Stomach (tissue), 9 donors: Measurements from ENCODE around the gene ITIH3. TPM values are rescaled to one million over a fixed set of nuclear protein-coding genes. Genes with fewer than 3 reads are reported as not detected.

ENCODE experiments used
- DNase-seq, 2 donors: peaks; one replicate each; pipeline versions ENCODE4 v3.0.0 to v3.0.0-alpha.2; 2013 to 2019
- H3K27ac ChIP-seq, 5 donors: fragments of 200-600 bp in 4 of 5; sonication (generic) in 4 of 5; one replicate each; pipeline ENCODE4 v1.5.1; 2013 to 2019; ENCODE audit warnings: mild to moderate bottlenecking in 1 of 5, moderate library complexity in 1 of 5
- H3K27me3 ChIP-seq, 3 donors: fragments of 200-600 bp; sonication (generic); one replicate each; pipeline ENCODE4 v1.5.1; 2017 to 2019; ENCODE audit warnings: mixed run types in 1 of 3
- H3K36me3 ChIP-seq, 4 donors: fragments of 200-600 bp; sonication (generic); 1 replicate in 3 of 4; 2 replicates in 1 of 4; pipeline ENCODE4 v1.5.1; 2016 to 2019
- H3K4me1 ChIP-seq, 4 donors: fragments of 200-600 bp; sonication (generic); one replicate each; pipeline ENCODE4 v1.5.1; 2016 to 2019
- H3K4me3 ChIP-seq, 4 donors: fragments of 200-600 bp; sonication (generic) in 3 of 4; one replicate each; pipeline ENCODE4 v1.5.1; 2016 to 2019; ENCODE audit warnings: mild to moderate bottlenecking in 1 of 4
- H3K9me3 ChIP-seq, 4 donors: fragments of 200-600 bp; sonication (generic); one replicate each; pipeline ENCODE4 v1.5.1; 2016 to 2019
- CTCF ChIP-seq, 7 experiments: fragments of 450-650 bp in 4 of 7; fragments of 200-600 bp in 3 of 7; sonication (generic) in 3 of 7; IDR thresholded peaks; one replicate each; pipeline ENCODE4 v1.5.1; 2016 to 2019; ENCODE audit warnings: antibody characterized with exemption in 7 of 7, control low read depth in 2 of 7, mild to moderate bottlenecking in 1 of 7
- EP300 ChIP-seq: sonication (generic); formaldehyde crosslinking; IDR thresholded peaks from one replicate; pipeline ENCODE4 v1.6.1; 2017; ENCODE audit warnings: antibody characterized with exemption
- POLR2A ChIP-seq, 4 donors: fragments of 450-650 bp; IDR thresholded peaks; one replicate each; pipeline ENCODE4 v1.6.1; 2016; ENCODE audit warnings: antibody characterized with exemption in 4 of 4, control low read depth in 2 of 4, mild to moderate bottlenecking in 1 of 4, moderate library complexity in 1 of 4
- POLR2AphosphoS5 ChIP-seq, 3 donors: sonication (generic); formaldehyde crosslinking; IDR thresholded peaks; one replicate each; pipeline ENCODE4 v1.6.1; 2016; ENCODE audit warnings: antibody characterized with exemption in 3 of 3
- WGBS, 5 donors: extraction: QIAGEN DNeasy Blood & Tissue Kit in 3 of 5; methylation state at CpG; one replicate each; pipeline versions ENCODE4 v1.1.5 to v1.1.7; 2013 to 2018; 5-methylcytosine and 5-hydroxymethylcytosine counted together
- intact Hi-C: fragments of 100-400 bp; cut with DNase I; formaldehyde crosslinking; loops from one replicate; pipeline ENCODE4 v1.15.1; 2023; ENCODE audit warnings: low total_unique reads
- polyA plus RNA-seq, 3 donors: library from polyadenylated mRNA; stranded (reverse); fragments of 200-250 nt; gene quantifications; one replicate each; pipeline ENCODE4 v1.2.3, GENCODE V29; 2013
- total RNA-seq, 5 donors: library from RNA; depleted of rRNA; stranded (reverse); fragments of >200 nt; gene quantifications; one replicate each; pipeline versions ENCODE4 v1.1.0 to v1.2.3, GENCODE V29; 2014 to 2016
- donor health status: healthy with polysubstance abuse.
- donor health status: Bipolar disorder and iron deficiency.
- donor health status: healthy.

Gene ITIH3
- total and polyA plus RNA-seq, 8 donors, result 0.19 to 210 (median 6.4) TPM; not detected in 2

GRCh38 chr3:52783211-52783555, 11.4 kb upstream of the ITIH3 start:
- intact Hi-C loops, result no loop called here
- Histone ChIP-seq H3K27ac (no peak overlapping the region), H3K27me3 (peaks cover 0 to 7% (median 0%) of the 10 kb centered on the region in 3 donors), H3K36me3 (no peaks in the 10 kb centered on the region), H3K4me3 (no peak overlapping the region), H3K4me1 (no peaks in the 10 kb centered on the region), H3K9me3 (no peaks in the 10 kb centered on the region)
- 69 to 92% (median 78%) methylated on average over 3 of the region's 3 CpGs for WGBS, 5 donors
- no peak for TF ChIP-seq CTCF (IDR thresholded peaks at IDR 0.05)
- no peak for TF ChIP-seq POLR2A (IDR thresholded peaks at IDR 0.05)
- TF ChIP-seq EP300, result no peak
- TF ChIP-seq POLR2AphosphoS5 (IDR thresholded peaks at IDR 0.05), result no peak
- no peak for DNase-seq

- Histone ChIP-seq H3K27ac (no peak overlapping the region), H3K27me3 (peaks cover 0 to 4% (median 0%) of the 10 kb centered on the region in 3 donors), H3K4me1 (no peaks in the 10 kb centered on the region), H3K36me3 (no peaks in the 10 kb centered on the region), H3K4me3 (no peak overlapping the region), H3K9me3 (no peaks in the 10 kb centered on the region)
- DNase-seq, result no peak
- WGBS, 5 donors, result 77 to 87% (median 83%) methylated on average over 12 to 18 of the region's 18 CpGs
- TF ChIP-seq EP300 (no peak), POLR2AphosphoS5 (IDR thresholded peaks at IDR 0.05) (no peak), CTCF (IDR thresholded peaks at IDR 0.05) (no peak), POLR2A (IDR thresholded peaks at IDR 0.05) (no peak)
- intact Hi-C loops, result no loop called here
These were observed 10.5 kb upstream of the ITIH3 start for GRCh38 chr3:52784021-52784621.

- Histone ChIP-seq H3K36me3 (no peaks in the 10 kb centered on the region), H3K4me1 (no peaks in the 10 kb centered on the region), H3K9me3 (no peaks in the 10 kb centered on the region), H3K27ac (no peak overlapping the region), H3K4me3 (no peak overlapping the region), H3K27me3 (no peaks in the 10 kb centered on the region)
- WGBS, 5 donors, result 77 to 88% (median 84%) methylated on average over 4 to 5 of the region's 5 CpGs
- no peak for DNase-seq
- TF ChIP-seq POLR2A (IDR thresholded peaks at IDR 0.05), result no peak
- TF ChIP-seq POLR2AphosphoS5 (IDR thresholded peaks at IDR 0.05), result no peak
- no peak for TF ChIP-seq CTCF (IDR thresholded peaks at IDR 0.05)
- no peak for TF ChIP-seq EP300
- intact Hi-C loops, result no loop called here
These were observed 9.5 kb upstream of the ITIH3 start for GRCh38 chr3:52784931-52785590.

- no peak overlapping the region for H3K27ac ChIP-seq
- H3K36me3 ChIP-seq, result no peaks in the 10 kb centered on the region
- H3K4me3 ChIP-seq, result no peak overlapping the region
- no peak for DNase-seq
- no peak for TF ChIP-seq EP300
- no peak for TF ChIP-seq CTCF (IDR thresholded peaks at IDR 0.05)
- no peak for TF ChIP-seq POLR2A (IDR thresholded peaks at IDR 0.05)
- no peak for TF ChIP-seq POLR2AphosphoS5 (IDR thresholded peaks at IDR 0.05)
- intact Hi-C loops, result no loop called here
- 66 to 78% (median 73%) methylated on average over 19 of the region's 19 CpGs for WGBS, 5 donors
- H3K9me3 ChIP-seq, result no peaks in the 10 kb centered on the region
- H3K27me3 ChIP-seq, result no peaks in the 10 kb centered on the region
- no peaks in the 10 kb centered on the region for H3K4me1 ChIP-seq
These were observed 8.0 kb upstream of the ITIH3 start for GRCh38 chr3:52786330-52787215.
